HFFc6 (cell line): ENCODE data around the gene RNU7-1. TPM values are rescaled to one million over a fixed set of nuclear protein-coding genes. Genes with fewer than 3 reads are reported as not detected.
A peak's percentile ranks its signal among the peaks of the same experiment; 100 is the strongest.

ENCODE experiments used
- DNase-seq: peaks from one replicate; pipeline ENCODE4 v3.0.0-alpha.2; 2018
- H3K27ac Mint-ChIP-seq: 2 replicates; pipeline ENCODE4 v1.8.0; 2020; ENCODE audit warnings: mild to moderate bottlenecking, mixed read lengths
- H3K27me3 Mint-ChIP-seq: 2 replicates; pipeline ENCODE4 v1.8.0; 2021; ENCODE audit warnings: mild to moderate bottlenecking, moderate library complexity, mixed read lengths; ENCODE audit not compliant: insufficient read depth
- H3K36me3 Mint-ChIP-seq: 2 replicates; pipeline ENCODE4 v1.8.0; 2021; ENCODE audit warnings: low read depth, mixed read lengths
- H3K4me1 Mint-ChIP-seq: 2 replicates; pipeline ENCODE4 v1.8.0; 2020; ENCODE audit warnings: low read depth, mixed read lengths
- H3K4me3 Mint-ChIP-seq: 2 replicates; pipeline ENCODE4 v1.8.0; 2020; ENCODE audit warnings: mild to moderate bottlenecking, moderate library complexity, mixed read lengths
- H3K9me3 Mint-ChIP-seq: 2 replicates; pipeline ENCODE4 v1.8.0; 2020; ENCODE audit warnings: mild to moderate bottlenecking, mixed read lengths
- total RNA-seq, 6 experiments: library from RNA; stranded (reverse); fragmentation: NEBNext Ultra II Directional; extraction: Animal tissue kit (Norgen Biotek cat#: 25700); gene quantifications; 2 replicates in 1 of 6; 3 replicates in 5 of 6; pipeline ENCODE4 v1.2.3, GENCODE V29; 2021
- TF ChIP-seq, protein P1 (sequence below): fragments of 200-600 bp; sonication (generic); IDR thresholded peaks from 2 replicates; pipeline ENCODE4 v1.5.0; 2021; ENCODE audit warnings: antibody characterized with exemption, mild to moderate bottlenecking

Gene RNU7-1
- total RNA-seq, 6 experiments from 2014 or later: not detected

GRCh38 chr12:6947615-6948014 is 4.0 kb downstream of the RNU7-1 start:
- no peak for DNase-seq
- Mint-ChIP-seq H3K27ac (no peak overlapping the region), H3K36me3 (peaks cover 5% of the 10 kb centered on the region; the same call in 1 of the 2 replicates), H3K9me3 (peaks cover 9% of the 10 kb centered on the region; the same call in 1 of the 2 replicates), H3K4me3 (no peak overlapping the region), H3K4me1 (peaks cover 36% of the 10 kb centered on the region), H3K27me3 (peaks cover 17% of the 10 kb centered on the region)
- TF ChIP-seq, protein P1, sequence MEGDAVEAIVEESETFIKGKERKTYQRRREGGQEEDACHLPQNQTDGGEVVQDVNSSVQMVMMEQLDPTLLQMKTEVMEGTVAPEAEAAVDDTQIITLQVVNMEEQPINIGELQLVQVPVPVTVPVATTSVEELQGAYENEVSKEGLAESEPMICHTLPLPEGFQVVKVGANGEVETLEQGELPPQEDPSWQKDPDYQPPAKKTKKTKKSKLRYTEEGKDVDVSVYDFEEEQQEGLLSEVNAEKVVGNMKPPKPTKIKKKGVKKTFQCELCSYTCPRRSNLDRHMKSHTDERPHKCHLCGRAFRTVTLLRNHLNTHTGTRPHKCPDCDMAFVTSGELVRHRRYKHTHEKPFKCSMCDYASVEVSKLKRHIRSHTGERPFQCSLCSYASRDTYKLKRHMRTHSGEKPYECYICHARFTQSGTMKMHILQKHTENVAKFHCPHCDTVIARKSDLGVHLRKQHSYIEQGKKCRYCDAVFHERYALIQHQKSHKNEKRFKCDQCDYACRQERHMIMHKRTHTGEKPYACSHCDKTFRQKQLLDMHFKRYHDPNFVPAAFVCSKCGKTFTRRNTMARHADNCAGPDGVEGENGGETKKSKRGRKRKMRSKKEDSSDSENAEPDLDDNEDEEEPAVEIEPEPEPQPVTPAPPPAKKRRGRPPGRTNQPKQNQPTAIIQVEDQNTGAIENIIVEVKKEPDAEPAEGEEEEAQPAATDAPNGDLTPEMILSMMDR: no peak

DNA sequence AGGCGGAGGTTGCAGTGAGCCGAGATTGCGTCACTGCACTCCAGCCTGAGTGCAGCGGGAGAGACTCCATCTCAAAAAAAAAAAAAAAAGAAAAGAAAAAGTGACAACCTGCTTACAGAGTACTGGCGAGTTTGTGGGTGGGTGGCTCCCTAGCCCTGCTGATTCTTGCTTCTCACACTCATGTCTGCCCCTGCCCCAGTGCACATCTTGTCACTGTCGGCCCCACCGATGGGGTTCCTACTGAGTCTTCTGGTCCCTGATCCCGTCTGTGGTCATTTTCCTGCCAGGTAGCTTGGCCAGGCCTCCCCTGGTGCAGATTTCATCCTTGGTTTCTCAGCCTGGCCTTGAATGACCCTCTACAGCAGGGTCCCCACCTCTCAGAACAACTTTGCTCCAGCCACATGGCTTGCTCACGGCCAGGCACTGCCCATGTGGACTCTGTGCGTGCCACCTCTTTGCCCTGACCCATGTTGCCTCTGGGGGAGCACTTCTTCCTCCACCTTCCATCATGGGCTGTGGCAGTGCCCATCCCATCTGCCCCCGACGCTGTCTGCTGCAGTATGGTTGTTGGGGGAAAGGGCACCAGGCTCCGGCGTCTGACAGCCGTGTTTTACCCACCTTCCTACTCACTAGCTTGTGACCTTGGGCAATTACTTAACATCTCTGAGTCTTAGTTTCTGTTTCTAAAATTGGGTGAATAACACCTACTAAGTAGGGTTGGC is 5.4 kb downstream of the RNU7-1 start:
- TF ChIP-seq, protein P1: peak; percentile 37; the same call in 1 of the 2 replicates
- H3K27ac Mint-ChIP-seq: no peak overlapping the region
- DNase-seq: no peak
- peaks cover 25% of the 10 kb centered on the region for H3K4me1 Mint-ChIP-seq
- H3K36me3 Mint-ChIP-seq: peaks cover 5% of the 10 kb centered on the region; the same call in 1 of the 2 replicates
- H3K4me3 Mint-ChIP-seq: no peak overlapping the region
- peaks cover 9% of the 10 kb centered on the region for H3K27me3 Mint-ChIP-seq
- peaks cover 4% of the 10 kb centered on the region; the same call in 1 of the 2 replicates for H3K9me3 Mint-ChIP-seq

DNA sequence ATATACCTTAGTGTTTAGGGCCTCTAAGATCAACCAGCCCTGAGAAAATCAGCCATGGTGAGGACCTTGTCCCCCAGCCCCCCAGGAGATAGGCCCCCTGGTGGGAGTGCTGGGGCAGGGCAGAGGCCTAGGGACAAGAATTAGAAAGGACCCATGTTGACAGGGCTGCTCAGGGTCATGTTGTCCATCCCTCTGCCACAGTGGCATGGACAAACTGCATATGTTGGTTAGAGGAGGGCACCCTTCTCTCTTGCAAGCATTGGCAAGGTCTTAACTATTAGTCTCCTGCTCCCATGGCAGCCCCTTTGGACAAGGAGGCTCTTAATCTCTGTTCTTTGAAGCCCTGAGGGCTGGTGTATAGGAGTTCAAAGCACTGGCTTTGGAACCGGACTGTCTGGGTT is 6.8 kb downstream of the RNU7-1 start:
- Mint-ChIP-seq H3K4me1 (peaks cover 12% of the 10 kb centered on the region), H3K27ac (no peak overlapping the region), H3K36me3 (peaks cover 5% of the 10 kb centered on the region; the same call in 1 of the 2 replicates), H3K9me3 (no peaks in the 10 kb centered on the region), H3K4me3 (no peak overlapping the region), H3K27me3 (peaks cover 2% of the 10 kb centered on the region)
- no peak for DNase-seq
- TF ChIP-seq, protein P1: peak; percentile 62

- TF ChIP-seq, protein P1: no peak
- peaks cover 2% of the 10 kb centered on the region for H3K27me3 Mint-ChIP-seq
- no peak within 1 kb of the TSS for H3K4me3 Mint-ChIP-seq
- peaks cover 5% of the 10 kb centered on the region; the same call in 1 of the 2 replicates for H3K36me3 Mint-ChIP-seq
- peaks cover 7% of the 10 kb centered on the region; the same call in 1 of the 2 replicates for H3K4me1 Mint-ChIP-seq
- no peak within 1 kb of the TSS for H3K27ac Mint-ChIP-seq
- H3K9me3 Mint-ChIP-seq: no peaks in the 10 kb centered on the region
- no peak for DNase-seq
Observed at GRCh38 chr12:6950811-6951540, 7.4 kb downstream of the RNU7-1 start, which contains the start of gene PTPN6. Gene PTPN6 (plus strand): TSS chr12:6951356. CDS start chr12:6951513, 157 bp downstream.

GRCh38 chr12:6951551-6952120 is 8.0 kb downstream of the RNU7-1 start:
- no peak overlapping the region for H3K27ac Mint-ChIP-seq
- H3K4me3 Mint-ChIP-seq: no peak overlapping the region
- H3K36me3 Mint-ChIP-seq: peaks cover 5% of the 10 kb centered on the region; the same call in 1 of the 2 replicates
- TF ChIP-seq, protein P1: no peak
- peaks cover 7% of the 10 kb centered on the region; the same call in 1 of the 2 replicates for H3K4me1 Mint-ChIP-seq
- DNase-seq: no peak
- H3K27me3 Mint-ChIP-seq: peaks cover 2% of the 10 kb centered on the region
- H3K9me3 Mint-ChIP-seq: no peaks in the 10 kb centered on the region
